HCT116 (cell line): ENCODE data around the gene LRRC7. TPM values are rescaled to one million over a fixed set of nuclear protein-coding genes. Genes with fewer than 3 reads are reported as not detected.

Source experiments
- ATAC-seq: fragments of 200-7000 bp; cut with Tn5 transposase; 2 replicates; pipeline ENCODE4 v1.9.1; 2020; ENCODE audit warnings: mild to moderate bottlenecking, moderate library complexity
- BruUV-seq: library from RNA; stranded (reverse); fragments of 400-500 nt; replicated peaks from 2 replicates; lab custom pipeline; 2021; lab: Mats Ljungman, UMichigan
- CTCF ChIA-PET: fragments of 300-600 bp; sonication (Branson Sonifier 250); formaldehyde crosslinking; loops from one replicate; lab custom pipeline; 2021; ENCODE audit warnings: antibody characterized with exemption; lab: Charles Lee
- POLR2A ChIA-PET: fragments of 300-600, 350-600 bp; sonication (Branson Sonifier 250); formaldehyde crosslinking; loops from one replicate; lab custom pipeline; 2021; ENCODE audit warnings: antibody characterized with exemption; lab: Charles Lee
- RAD21 ChIA-PET, 2 experiments: fragments of 300-600 bp; sonication (Branson Sonifier 250); formaldehyde crosslinking; loops; one replicate each; lab custom pipeline; 2023; ENCODE audit warnings: low total read pairs in 2 of 2; ENCODE audit not compliant: uncharacterized antibody in 2 of 2, unreplicated experiment in 2 of 2, low non-redundant PET in 1 of 2; lab: Charles Lee
- DNase-seq: peaks from one replicate; pipeline ENCODE4 v3.0.0-alpha.2; 2010; ENCODE audit warnings: low read depth, low spot score
- H2AFZ ChIP-seq: fragments of 200-600 bp; shearing (Covaris generic), sonication (generic); 2 replicates; pipeline ENCODE4 v1.6.1; 2017; ENCODE audit warnings: low read depth, mixed run types, mixed read lengths, antibody characterized with exemption, low read length; ENCODE audit not compliant: poor library complexity, severe bottlenecking
- H3K27ac ChIP-seq: 2 replicates; pipeline ENCODE4 v1.5.1; 2012; ENCODE audit warnings: low read depth, low read length
- H3K27me3 ChIP-seq: fragments of 200-600 bp; sonication (generic); 2 replicates; pipeline ENCODE4 v1.6.1; 2016; ENCODE audit warnings: mixed run types, low read length, mixed read lengths; ENCODE audit not compliant: insufficient read depth
- H3K36me3 ChIP-seq, 2 experiments: fragments of 200-500 bp in 1 of 2; fragments of 200-600 bp in 1 of 2; sonication (Bioruptor generic) in 1 of 2; sonication (generic) in 1 of 2; 2 replicates each; pipeline versions ENCODE4 v1.5.1 to v1.6.1; 2014 to 2016; ENCODE audit warnings: low read length in 2 of 2, inconsistent platforms in 1 of 2, mixed read lengths in 1 of 2, mixed run types in 1 of 2; ENCODE audit not compliant: insufficient read depth in 2 of 2, control insufficient read depth in 1 of 2
- H3K4me1 ChIP-seq, 2 experiments: fragments of 200-600 bp in 1 of 2; sonication (generic) in 1 of 2; 2 replicates each; pipeline versions ENCODE4 v1.5.1 to v1.6.1; 2012 to 2017; ENCODE audit warnings: low read length in 2 of 2, inconsistent platforms in 1 of 2, mild to moderate bottlenecking in 1 of 2, mixed read lengths in 1 of 2, mixed run types in 1 of 2, moderate library complexity in 1 of 2; ENCODE audit not compliant: insufficient read depth in 2 of 2, control insufficient read depth in 1 of 2
- H3K4me2 ChIP-seq: fragments of 200-600 bp; sonication (generic); 2 replicates; pipeline ENCODE4 v1.6.1; 2017; ENCODE audit warnings: mixed run types, low read length, mixed read lengths
- H3K4me3 ChIP-seq, 2 experiments: fragments of 200-600 bp in 1 of 2; sonication (generic) in 1 of 2; replicated peaks in 1 of 2; 2 replicates each; pipeline ENCODE4 v1.5.1; 2011 to 2016; ENCODE audit warnings: low read length in 2 of 2, control low read depth in 1 of 2, low read depth in 1 of 2, mild to moderate bottlenecking in 1 of 2, mixed read lengths in 1 of 2, mixed run types in 1 of 2
- H3K79me2 ChIP-seq: fragments of 200-600 bp; sonication (generic); 2 replicates; pipeline ENCODE4 v1.6.1; 2017; ENCODE audit warnings: mild to moderate bottlenecking, mixed run types, low read length, moderate library complexity, mixed read lengths; ENCODE audit not compliant: insufficient read depth
- H3K9ac ChIP-seq: fragments of 200-600 bp; sonication (generic); 2 replicates; pipeline ENCODE4 v1.6.1; 2016; ENCODE audit warnings: low read length, mixed read lengths
- H3K9me2 ChIP-seq: fragments of 200-600 bp; sonication (generic), shearing (Covaris generic); 2 replicates; pipeline ENCODE4 v1.6.1; 2017; ENCODE audit warnings: mixed run types, mild to moderate bottlenecking, moderate library complexity; ENCODE audit not compliant: insufficient read depth
- H3K9me3 ChIP-seq, 2 experiments: fragments of 200-500 bp in 1 of 2; fragments of 200-600 bp in 1 of 2; sonication (Bioruptor generic) in 1 of 2; sonication (generic) in 1 of 2; 2 replicates each; pipeline ENCODE4 v1.6.1; 2014 to 2017; ENCODE audit warnings: low read length in 2 of 2, mixed read lengths in 2 of 2, inconsistent platforms in 1 of 2, low read depth in 1 of 2, mild to moderate bottlenecking in 1 of 2, mixed run types in 1 of 2, moderate library complexity in 1 of 2; ENCODE audit not compliant: control insufficient read depth in 1 of 2, insufficient read depth in 1 of 2
- H4K20me1 ChIP-seq: fragments of 200-600 bp; sonication (generic), shearing (Covaris generic); 2 replicates; pipeline ENCODE4 v1.6.1; 2017; ENCODE audit warnings: mixed run types, mild to moderate bottlenecking, moderate library complexity; ENCODE audit not compliant: insufficient read depth
- ATF3 ChIP-seq: IDR thresholded peaks from 2 replicates; pipeline ENCODE4 v1.6.1; 2012
- CBX3 ChIP-seq: IDR thresholded peaks from 2 replicates; pipeline ENCODE4 v1.6.1; 2012; ENCODE audit warnings: low read depth
- CEBPB ChIP-seq: IDR thresholded peaks from 2 replicates; pipeline ENCODE4 v1.6.1; 2012; ENCODE audit warnings: low read depth
- EGR1 ChIP-seq: IDR thresholded peaks from 2 replicates; pipeline ENCODE4 v1.6.1; 2012; ENCODE audit warnings: low read depth
- ELF1 ChIP-seq: IDR thresholded peaks from 2 replicates; pipeline ENCODE4 v1.6.1; 2012; ENCODE audit warnings: low read depth, borderline replicate concordance
- EZH2 ChIP-seq: fragments of 200-600 bp; sonication (generic); IDR thresholded peaks from 2 replicates; pipeline ENCODE4 v1.6.1; 2017; ENCODE audit warnings: antibody characterized with exemption, mixed run types
- EZH2phosphoT487 ChIP-seq: fragments of 200-600 bp; IDR thresholded peaks from 2 replicates; pipeline ENCODE4 v1.6.1; 2018; ENCODE audit warnings: antibody characterized with exemption, borderline replicate concordance
- FOSL1 ChIP-seq: IDR thresholded peaks from 2 replicates; pipeline ENCODE4 v1.6.1; 2012; ENCODE audit warnings: low read depth
- JUND ChIP-seq: IDR thresholded peaks from 2 replicates; pipeline ENCODE4 v1.6.1; 2012
- POLR2A ChIP-seq: IDR thresholded peaks from 2 replicates; pipeline ENCODE4 v1.7.0; 2011; ENCODE audit warnings: borderline replicate concordance; ENCODE audit not compliant: insufficient read depth, insufficient read length; ENCODE audit errors: extremely low read depth
- POLR2AphosphoS5 ChIP-seq: IDR thresholded peaks from 2 replicates; pipeline ENCODE4 v1.6.1; 2011; ENCODE audit warnings: mild to moderate bottlenecking, low read depth, low read length, moderate library complexity
- RAD21 ChIP-seq: IDR thresholded peaks from 2 replicates; pipeline ENCODE4 v1.6.1; 2012; ENCODE audit warnings: low read depth, mild to moderate bottlenecking
- SIN3A ChIP-seq: IDR thresholded peaks from 2 replicates; pipeline ENCODE4 v1.6.1; 2012; ENCODE audit warnings: low read depth
- SP1 ChIP-seq: IDR thresholded peaks from 2 replicates; pipeline ENCODE4 v1.6.1; 2012; ENCODE audit warnings: low read depth
- SRF ChIP-seq: IDR thresholded peaks from 2 replicates; pipeline ENCODE4 v1.6.1; 2012; ENCODE audit warnings: low read depth
- TCF7L2 ChIP-seq: IDR thresholded peaks from 2 replicates; pipeline ENCODE4 v1.7.0; 2011; ENCODE audit warnings: borderline replicate concordance, inconsistent platforms; ENCODE audit not compliant: insufficient read depth, insufficient read length; ENCODE audit errors: extremely low read depth
- YY1 ChIP-seq: IDR thresholded peaks from 2 replicates; pipeline ENCODE4 v1.6.1; 2011; ENCODE audit warnings: low read length, low read depth, moderate library complexity, mild to moderate bottlenecking; ENCODE audit not compliant: insufficient replicate concordance; ENCODE audit errors: extremely low read depth
- intact Hi-C: fragments of 100-400 bp; cut with micrococcal nuclease; formaldehyde crosslinking; loops from 2 replicates; pipeline ENCODE4 v1.10.0; 2022
- total RNA-seq: library from RNA; stranded (reverse); gene quantifications from one replicate; pipeline ENCODE4 v1.2.1, GENCODE V29; 2021; ENCODE audit not compliant: unreplicated experiment
- TF ChIP-seq, protein P1 (sequence below), 3 experiments: fragments of 200-600 bp in 1 of 3; sonication (generic) in 1 of 3; IDR thresholded peaks in 2 of 3; conservative IDR thresholded peaks in 1 of 3; 2 replicates each; pipeline ENCODE4 v1.5.1; 2012 to 2017; ENCODE audit warnings: low read depth in 2 of 3, low read length in 2 of 3, antibody characterized with exemption in 1 of 3, borderline replicate concordance in 1 of 3, control low read depth in 1 of 3, mild to moderate bottlenecking in 1 of 3, mixed read lengths in 1 of 3, mixed run types in 1 of 3, moderate library complexity in 1 of 3; ENCODE audit not compliant: insufficient read depth in 1 of 3
- TF ChIP-seq, protein P2 (sequence below): IDR thresholded peaks from 2 replicates; pipeline ENCODE4 v1.6.1; 2012

Gene LRRC7
- total RNA-seq, 1 experiment from 2014 or later = not detected

- intact Hi-C loops = no loop called here
- no peak for ATAC-seq
- RAD21 ChIA-PET = no interaction called here
These were observed 27.7 kb upstream of the LRRC7 start for GRCh38 chr1:69540052-69540451.

More at GRCh38 chr1:69540052-69540451, 27.7 kb upstream of the LRRC7 start:
- ChIA-PET CTCF (no interaction called here), POLR2A (no interaction called here)
- BruUV-seq = no TSS peak
- Histone ChIP-seq H3K4me3 (no peak overlapping the region), H3K4me2 (no peak overlapping the region), H3K9me3 (no peaks in the 10 kb centered on the region), H3K9me2 (no peaks in the 10 kb centered on the region), H3K36me3 (no peaks in the 10 kb centered on the region), H3K4me1 (no peaks in the 10 kb centered on the region), H3K27ac (no peak overlapping the region), H3K27me3 (peaks cover 28% of the 10 kb centered on the region), H4K20me1 (no peaks in the 10 kb centered on the region; the same call in 1 of the 2 replicates), H2AFZ (no peak overlapping the region), H3K9ac (no peak overlapping the region), H3K79me2 (no peaks in the 10 kb centered on the region)
- no peak for DNase-seq
- no peak for TF ChIP-seq RAD21
- no peak for TF ChIP-seq SIN3A
- no peak for TF ChIP-seq EZH2phosphoT487
- no peak for TF ChIP-seq POLR2A
- TF ChIP-seq, protein P1, sequence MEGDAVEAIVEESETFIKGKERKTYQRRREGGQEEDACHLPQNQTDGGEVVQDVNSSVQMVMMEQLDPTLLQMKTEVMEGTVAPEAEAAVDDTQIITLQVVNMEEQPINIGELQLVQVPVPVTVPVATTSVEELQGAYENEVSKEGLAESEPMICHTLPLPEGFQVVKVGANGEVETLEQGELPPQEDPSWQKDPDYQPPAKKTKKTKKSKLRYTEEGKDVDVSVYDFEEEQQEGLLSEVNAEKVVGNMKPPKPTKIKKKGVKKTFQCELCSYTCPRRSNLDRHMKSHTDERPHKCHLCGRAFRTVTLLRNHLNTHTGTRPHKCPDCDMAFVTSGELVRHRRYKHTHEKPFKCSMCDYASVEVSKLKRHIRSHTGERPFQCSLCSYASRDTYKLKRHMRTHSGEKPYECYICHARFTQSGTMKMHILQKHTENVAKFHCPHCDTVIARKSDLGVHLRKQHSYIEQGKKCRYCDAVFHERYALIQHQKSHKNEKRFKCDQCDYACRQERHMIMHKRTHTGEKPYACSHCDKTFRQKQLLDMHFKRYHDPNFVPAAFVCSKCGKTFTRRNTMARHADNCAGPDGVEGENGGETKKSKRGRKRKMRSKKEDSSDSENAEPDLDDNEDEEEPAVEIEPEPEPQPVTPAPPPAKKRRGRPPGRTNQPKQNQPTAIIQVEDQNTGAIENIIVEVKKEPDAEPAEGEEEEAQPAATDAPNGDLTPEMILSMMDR (IDR thresholded peaks at IDR 0.05 in 2 of 3, conservative IDR thresholded peaks at IDR 0.05 in 1 of 3; ENCODE audit: borderline replicate concordance in 1 of 3, insufficient read depth in 1 of 3, low read depth in 2 of 3, low read length in 2 of 3) = no peak
- TF ChIP-seq, protein P2, sequence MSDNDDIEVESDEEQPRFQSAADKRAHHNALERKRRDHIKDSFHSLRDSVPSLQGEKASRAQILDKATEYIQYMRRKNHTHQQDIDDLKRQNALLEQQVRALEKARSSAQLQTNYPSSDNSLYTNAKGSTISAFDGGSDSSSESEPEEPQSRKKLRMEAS = no peak
- TF ChIP-seq YY1 = no peak
- no peak for TF ChIP-seq JUND
- TF ChIP-seq EGR1 = no peak
- no peak for TF ChIP-seq POLR2AphosphoS5
- no peak for TF ChIP-seq EZH2
- TF ChIP-seq TCF7L2 = no peak
- TF ChIP-seq SRF = no peak
- TF ChIP-seq ELF1 = no peak
- TF ChIP-seq CEBPB = no peak
- no peak for TF ChIP-seq CBX3
- no peak for TF ChIP-seq ATF3
- no peak for TF ChIP-seq SP1
- no peak for TF ChIP-seq FOSL1
